ENCODE measurements around the gene LRRC3. TPM values are rescaled to one million over a fixed set of nuclear protein-coding genes. Genes with fewer than 3 reads are reported as not detected.

Gene LRRC3
- total and polyA plus RNA-seq, 4 donors: 3.0 to 14.2 (median 7.5) TPM

DNA sequence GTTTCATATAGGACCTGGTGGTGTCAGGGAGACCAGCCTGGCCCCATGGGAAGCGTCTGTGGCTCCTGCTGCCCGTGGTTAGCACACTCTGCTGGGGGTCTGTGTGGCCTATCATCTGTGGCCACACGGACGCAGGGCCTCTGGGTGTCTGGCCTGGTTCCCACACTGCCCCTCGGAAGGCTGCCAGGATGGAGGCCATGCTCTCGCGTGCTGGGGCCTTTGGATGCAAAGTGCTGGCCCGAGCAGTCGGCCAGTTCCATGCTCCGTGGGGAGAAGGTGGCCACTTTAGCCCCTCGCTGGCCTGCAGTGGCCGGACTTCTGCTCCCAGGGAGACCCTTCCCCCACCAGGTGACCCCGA lies 20.8 kb upstream of the LRRC3 start:
- H3K36me3 ChIP-seq (ENCODE audit: control insufficient read depth in 4 of 4, insufficient read depth in 3 of 4, low read depth in 1 of 4, low read length in 3 of 4): no peaks in the 10 kb centered on the region
- H3K9me3 ChIP-seq (ENCODE audit: control insufficient read depth in 4 of 4, low read length in 3 of 4): no peaks in the 10 kb centered on the region
- H3K4me3 ChIP-seq (ENCODE audit: low read depth in 1 of 3, low read length in 3 of 3): no peak overlapping the region
- H3K9ac ChIP-seq (ENCODE audit: low read depth in 1 of 2, low read length in 2 of 2): no peak overlapping the region
- H3K4me1 ChIP-seq (ENCODE audit: control insufficient read depth in 4 of 4, insufficient read depth in 4 of 4, low read length in 3 of 4): peaks cover 0 to 12% (median 7%) of the 10 kb centered on the region in 4 donors
- DNase-seq (ENCODE audit: low spot score): no peak
- WGBS: 85% methylated on average over 13 of the region's 13 CpGs
- H3K27ac ChIP-seq (ENCODE audit: low read depth in 1 of 2, low read length in 2 of 2): no peak overlapping the region
- H3K27me3 ChIP-seq (ENCODE audit: control insufficient read depth in 4 of 4, insufficient read depth in 4 of 4, low read length in 3 of 4): no peaks in the 10 kb centered on the region
- no peak for TF ChIP-seq FOXA2 (IDR thresholded peaks at IDR 0.05)
- no peak for TF ChIP-seq EGR1 (IDR thresholded peaks at IDR 0.05; ENCODE audit: low read depth in 2 of 2)
- TF ChIP-seq GABPA (IDR thresholded peaks at IDR 0.05 in 1 of 2, conservative IDR thresholded peaks at IDR 0.05 in 1 of 2): no peak
- no peak for TF ChIP-seq HNF4G (IDR thresholded peaks at IDR 0.05)
- TF ChIP-seq, protein P1, sequence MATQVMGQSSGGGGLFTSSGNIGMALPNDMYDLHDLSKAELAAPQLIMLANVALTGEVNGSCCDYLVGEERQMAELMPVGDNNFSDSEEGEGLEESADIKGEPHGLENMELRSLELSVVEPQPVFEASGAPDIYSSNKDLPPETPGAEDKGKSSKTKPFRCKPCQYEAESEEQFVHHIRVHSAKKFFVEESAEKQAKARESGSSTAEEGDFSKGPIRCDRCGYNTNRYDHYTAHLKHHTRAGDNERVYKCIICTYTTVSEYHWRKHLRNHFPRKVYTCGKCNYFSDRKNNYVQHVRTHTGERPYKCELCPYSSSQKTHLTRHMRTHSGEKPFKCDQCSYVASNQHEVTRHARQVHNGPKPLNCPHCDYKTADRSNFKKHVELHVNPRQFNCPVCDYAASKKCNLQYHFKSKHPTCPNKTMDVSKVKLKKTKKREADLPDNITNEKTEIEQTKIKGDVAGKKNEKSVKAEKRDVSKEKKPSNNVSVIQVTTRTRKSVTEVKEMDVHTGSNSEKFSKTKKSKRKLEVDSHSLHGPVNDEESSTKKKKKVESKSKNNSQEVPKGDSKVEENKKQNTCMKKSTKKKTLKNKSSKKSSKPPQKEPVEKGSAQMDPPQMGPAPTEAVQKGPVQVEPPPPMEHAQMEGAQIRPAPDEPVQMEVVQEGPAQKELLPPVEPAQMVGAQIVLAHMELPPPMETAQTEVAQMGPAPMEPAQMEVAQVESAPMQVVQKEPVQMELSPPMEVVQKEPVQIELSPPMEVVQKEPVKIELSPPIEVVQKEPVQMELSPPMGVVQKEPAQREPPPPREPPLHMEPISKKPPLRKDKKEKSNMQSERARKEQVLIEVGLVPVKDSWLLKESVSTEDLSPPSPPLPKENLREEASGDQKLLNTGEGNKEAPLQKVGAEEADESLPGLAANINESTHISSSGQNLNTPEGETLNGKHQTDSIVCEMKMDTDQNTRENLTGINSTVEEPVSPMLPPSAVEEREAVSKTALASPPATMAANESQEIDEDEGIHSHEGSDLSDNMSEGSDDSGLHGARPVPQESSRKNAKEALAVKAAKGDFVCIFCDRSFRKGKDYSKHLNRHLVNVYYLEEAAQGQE (IDR thresholded peaks at IDR 0.05): no peak
- TF ChIP-seq NR2F2 (IDR thresholded peaks at IDR 0.05): no peak
- TF ChIP-seq, protein P2, sequence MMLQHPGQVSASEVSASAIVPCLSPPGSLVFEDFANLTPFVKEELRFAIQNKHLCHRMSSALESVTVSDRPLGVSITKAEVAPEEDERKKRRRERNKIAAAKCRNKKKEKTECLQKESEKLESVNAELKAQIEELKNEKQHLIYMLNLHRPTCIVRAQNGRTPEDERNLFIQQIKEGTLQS (IDR thresholded peaks at IDR 0.05): no peak

DNA sequence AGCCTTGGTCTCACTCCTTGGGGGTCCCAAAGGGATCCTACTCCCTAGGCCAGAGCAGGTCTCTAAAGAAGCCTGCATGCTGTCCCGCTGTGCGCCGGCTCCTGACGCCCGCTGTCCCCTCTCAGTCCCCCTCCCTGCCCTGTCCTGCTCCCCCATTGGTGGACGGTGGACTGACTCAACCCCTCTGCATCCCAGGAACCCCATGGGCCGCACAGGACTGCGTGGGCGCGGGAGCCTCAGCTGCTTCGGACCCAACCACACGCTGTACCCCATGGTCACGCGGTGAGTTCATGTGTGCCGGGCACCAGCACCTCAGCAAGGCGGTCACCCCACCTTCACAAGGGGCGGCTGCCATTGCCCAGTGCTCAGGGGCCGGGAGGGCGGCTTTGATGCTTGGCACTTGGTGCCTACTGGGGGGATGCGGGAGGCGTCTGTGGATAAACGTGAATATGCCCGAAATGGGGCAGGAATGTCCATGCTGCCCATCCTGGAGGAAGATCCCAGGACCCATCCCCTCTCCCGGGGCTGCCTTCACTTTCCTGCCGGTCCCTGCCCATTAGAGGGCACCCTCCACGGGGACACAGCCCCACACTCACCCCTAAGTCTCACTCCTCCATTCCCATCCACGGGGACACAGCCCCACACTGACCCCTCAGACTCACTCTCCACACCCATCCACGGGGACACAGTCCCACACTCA lies 20.2 kb upstream of the LRRC3 start:
- Histone ChIP-seq H3K4me1 (ENCODE audit: control insufficient read depth in 4 of 4, insufficient read depth in 4 of 4, low read length in 3 of 4) (peaks cover 0 to 12% (median 7%) of the 10 kb centered on the region in 4 donors), H3K36me3 (ENCODE audit: control insufficient read depth in 4 of 4, insufficient read depth in 3 of 4, low read depth in 1 of 4, low read length in 3 of 4) (no peaks in the 10 kb centered on the region), H3K4me3 (ENCODE audit: low read depth in 1 of 3, low read length in 3 of 3) (no peak overlapping the region), H3K9ac (ENCODE audit: low read depth in 1 of 2, low read length in 2 of 2) (no peak overlapping the region), H3K27ac (ENCODE audit: low read depth in 1 of 2, low read length in 2 of 2) (no peak overlapping the region), H3K9me3 (ENCODE audit: control insufficient read depth in 4 of 4, low read length in 3 of 4) (no peaks in the 10 kb centered on the region), H3K27me3 (ENCODE audit: control insufficient read depth in 4 of 4, insufficient read depth in 4 of 4, low read length in 3 of 4) (no peaks in the 10 kb centered on the region)
- no peak for DNase-seq (ENCODE audit: low spot score)
- WGBS: 88% methylated on average over 28 of the region's 28 CpGs
- TF ChIP-seq, protein P1 (IDR thresholded peaks at IDR 0.05): no peak
- TF ChIP-seq FOXA2 (IDR thresholded peaks at IDR 0.05): no peak
- TF ChIP-seq, protein P3, sequence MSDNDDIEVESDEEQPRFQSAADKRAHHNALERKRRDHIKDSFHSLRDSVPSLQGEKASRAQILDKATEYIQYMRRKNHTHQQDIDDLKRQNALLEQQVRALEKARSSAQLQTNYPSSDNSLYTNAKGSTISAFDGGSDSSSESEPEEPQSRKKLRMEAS (IDR thresholded peaks at IDR 0.05): no peak
- TF ChIP-seq RAD21 (IDR thresholded peaks at IDR 0.05): no peak
- TF ChIP-seq, protein P2 (IDR thresholded peaks at IDR 0.05): no peak
- TF ChIP-seq, protein P4, sequence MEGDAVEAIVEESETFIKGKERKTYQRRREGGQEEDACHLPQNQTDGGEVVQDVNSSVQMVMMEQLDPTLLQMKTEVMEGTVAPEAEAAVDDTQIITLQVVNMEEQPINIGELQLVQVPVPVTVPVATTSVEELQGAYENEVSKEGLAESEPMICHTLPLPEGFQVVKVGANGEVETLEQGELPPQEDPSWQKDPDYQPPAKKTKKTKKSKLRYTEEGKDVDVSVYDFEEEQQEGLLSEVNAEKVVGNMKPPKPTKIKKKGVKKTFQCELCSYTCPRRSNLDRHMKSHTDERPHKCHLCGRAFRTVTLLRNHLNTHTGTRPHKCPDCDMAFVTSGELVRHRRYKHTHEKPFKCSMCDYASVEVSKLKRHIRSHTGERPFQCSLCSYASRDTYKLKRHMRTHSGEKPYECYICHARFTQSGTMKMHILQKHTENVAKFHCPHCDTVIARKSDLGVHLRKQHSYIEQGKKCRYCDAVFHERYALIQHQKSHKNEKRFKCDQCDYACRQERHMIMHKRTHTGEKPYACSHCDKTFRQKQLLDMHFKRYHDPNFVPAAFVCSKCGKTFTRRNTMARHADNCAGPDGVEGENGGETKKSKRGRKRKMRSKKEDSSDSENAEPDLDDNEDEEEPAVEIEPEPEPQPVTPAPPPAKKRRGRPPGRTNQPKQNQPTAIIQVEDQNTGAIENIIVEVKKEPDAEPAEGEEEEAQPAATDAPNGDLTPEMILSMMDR (IDR thresholded peaks at IDR 0.05; ENCODE audit: low read depth, low read length, missing input control): no peak
- TF ChIP-seq GABPA (IDR thresholded peaks at IDR 0.05 in 1 of 2, conservative IDR thresholded peaks at IDR 0.05 in 1 of 2): no peak
